ENCODE data around the gene C1RL. TPM values are rescaled to one million over a fixed set of nuclear protein-coding genes. Genes with fewer than 3 reads are reported as not detected.

The C1RL gene
- total RNA-seq, 4 donors from 2014 or later = 85.9 to 126 (median 107) TPM

- ATAC-seq (ENCODE audit: low FRiP score) = no peak
- peak; percentile 19 for DNase-seq (ENCODE audit: low spot score)
- no peak for TF ChIP-seq CTCF (IDR thresholded peaks at IDR 0.05)
These were observed 14.1 kb upstream of the C1RL start for GRCh38 chr12:7122811-7123769.

GRCh38 chr12:7121324-7121723 lies 12.3 kb upstream of the C1RL start:
- DNase-seq (ENCODE audit: low spot score) = no peak
- no peak for TF ChIP-seq CTCF (IDR thresholded peaks at IDR 0.05)
- ATAC-seq (ENCODE audit: low FRiP score) = no peak

DNA sequence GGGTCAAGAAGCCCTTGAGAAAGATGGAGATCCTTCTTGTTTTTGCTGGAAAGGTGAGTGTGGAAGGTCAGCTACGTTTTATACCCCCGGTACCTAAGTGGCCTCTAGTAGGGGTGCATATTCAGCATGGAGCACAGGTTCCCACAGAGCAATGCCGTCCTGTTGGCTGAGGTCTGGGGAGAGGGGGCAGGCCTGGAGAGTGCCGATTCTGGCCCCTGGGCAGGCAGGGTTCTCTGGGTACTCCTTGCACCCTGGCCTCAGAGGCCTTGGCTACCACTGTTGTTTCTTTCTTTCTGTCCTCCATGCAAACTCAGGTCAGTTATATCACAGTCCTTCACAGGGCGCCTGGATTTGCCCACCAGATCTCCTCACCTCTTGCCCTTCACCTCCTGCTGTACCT lies 11.2 kb upstream of the C1RL start:
- DNase-seq (ENCODE audit: low spot score) = no peak
- TF ChIP-seq CTCF (IDR thresholded peaks at IDR 0.05) = no peak
- no peak for ATAC-seq (ENCODE audit: low FRiP score)

- DNase-seq (ENCODE audit: low spot score) (no peak), ATAC-seq (ENCODE audit: low FRiP score) (no peak)
- no peak for TF ChIP-seq CTCF (IDR thresholded peaks at IDR 0.05)
These were observed 9.9 kb upstream of the C1RL start for GRCh38 chr12:7118881-7119280.

DNA sequence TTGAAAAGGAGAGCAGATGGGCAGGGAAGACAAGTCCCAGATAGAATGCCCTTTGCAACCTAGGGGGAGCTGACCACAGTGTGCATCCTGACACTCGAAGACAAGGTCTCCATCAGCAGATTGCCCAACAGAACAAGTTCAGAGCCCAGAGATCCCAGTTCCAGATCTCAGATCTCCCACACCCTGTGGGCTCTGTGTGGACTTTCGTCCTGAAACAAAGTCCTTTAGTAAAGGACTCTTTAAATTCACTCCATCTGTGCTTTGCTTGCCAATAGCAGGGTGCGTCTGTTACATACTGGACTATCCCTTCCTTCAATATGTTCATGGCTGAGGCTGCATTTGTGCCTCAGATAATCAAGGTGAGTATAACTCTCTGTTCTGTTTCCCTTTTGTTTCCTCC lies 8.7 kb upstream of the C1RL start:
- ATAC-seq (ENCODE audit: low FRiP score) = no peak

GRCh38 chr12:7116916-7117315 lies 7.9 kb upstream of the C1RL start:
- DNase-seq (ENCODE audit: low spot score) (no peak), ATAC-seq (ENCODE audit: low FRiP score) (no peak)
- TF ChIP-seq CTCF (IDR thresholded peaks at IDR 0.05) = no peak

More for the DNA sequence above, 8.7 kb upstream of the C1RL start:
- TF ChIP-seq CTCF (IDR thresholded peaks at IDR 0.05) = no peak
- no peak for DNase-seq (ENCODE audit: low spot score)

DNA sequence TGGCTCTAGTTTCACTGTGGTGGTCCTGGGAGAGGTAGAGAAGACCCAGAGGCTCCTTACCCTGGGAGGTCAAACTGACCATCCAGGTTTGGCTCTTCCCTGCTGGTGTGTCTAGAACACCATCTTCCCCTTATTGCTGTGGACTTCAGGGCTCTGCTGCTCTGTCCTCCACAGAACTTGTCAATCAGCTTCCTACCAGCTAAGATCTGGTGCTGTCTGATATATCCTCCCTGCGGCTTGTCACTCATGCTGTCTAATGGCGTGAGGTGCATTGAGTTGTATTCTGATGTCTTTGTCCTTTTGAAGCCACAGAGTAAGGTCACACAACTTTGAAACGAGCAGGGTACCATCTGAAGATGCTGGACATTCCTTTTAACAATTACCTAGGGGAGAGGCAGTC lies 7.2 kb upstream of the C1RL start:
- ATAC-seq (ENCODE audit: low FRiP score) = no peak
- no peak for TF ChIP-seq CTCF (IDR thresholded peaks at IDR 0.05)
- no peak for DNase-seq (ENCODE audit: low spot score)
